GM11168 (cell line): ENCODE results near the gene LHFPL3.

Source experiments
- in situ Hi-C: fragments of 300-500 bp; cut with MboI; formaldehyde crosslinking; loops from one replicate; pipeline ENCODE4 v1.12.0; 2022; ENCODE audit warnings: low sequenced_read_pairs; ENCODE audit not compliant: unreplicated experiment

Gene LHFPL3

DNA sequence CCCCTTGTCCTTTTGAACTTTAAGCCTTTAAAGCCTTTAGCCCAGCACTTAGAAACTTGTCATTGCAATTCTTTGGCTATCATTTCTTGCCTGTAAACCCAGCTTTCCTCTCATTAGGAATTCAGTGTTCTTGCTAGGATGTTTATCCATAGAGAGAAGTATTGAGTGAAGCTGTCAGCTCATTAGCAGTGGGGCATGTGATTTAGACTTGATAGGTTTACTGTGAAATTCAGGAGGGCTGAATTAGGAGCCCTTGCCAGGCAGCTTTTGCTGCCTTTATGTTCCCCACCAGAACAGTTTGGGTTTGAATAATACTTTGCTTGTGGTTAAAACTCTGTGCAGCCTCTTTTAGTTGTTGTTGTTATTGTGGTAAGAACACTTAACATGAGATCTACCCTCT, 39.5 kb downstream of the LHFPL3 start:
- in situ Hi-C loops, result no loop called here

- in situ Hi-C loops, result no loop called here
These were observed 43.0 kb downstream of the LHFPL3 start for GRCh38 chr7:104371216-104371979.

DNA sequence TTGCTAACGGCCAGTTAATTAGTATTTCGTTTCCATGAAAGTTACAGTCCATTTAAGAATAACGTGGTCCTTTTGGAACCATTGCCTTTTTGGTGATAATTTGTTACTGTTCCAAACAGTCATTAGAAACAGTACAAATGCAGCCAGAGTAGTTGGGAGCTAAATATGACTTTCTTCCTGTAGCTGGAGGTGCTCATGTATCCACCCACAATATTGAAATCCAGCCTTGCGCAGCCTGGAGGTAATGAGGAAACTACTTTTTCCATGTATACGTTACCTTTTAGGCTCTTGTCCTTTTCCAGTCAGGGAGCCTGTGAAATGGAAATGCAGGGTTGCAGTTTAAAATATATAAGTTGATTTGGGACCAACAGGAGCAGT, 43.6 kb downstream of the LHFPL3 start:
- in situ Hi-C loops, result no loop called here

GRCh38 chr7:104382616-104383015, 54.2 kb downstream of the LHFPL3 start:
- in situ Hi-C loops, result no loop called here

DNA sequence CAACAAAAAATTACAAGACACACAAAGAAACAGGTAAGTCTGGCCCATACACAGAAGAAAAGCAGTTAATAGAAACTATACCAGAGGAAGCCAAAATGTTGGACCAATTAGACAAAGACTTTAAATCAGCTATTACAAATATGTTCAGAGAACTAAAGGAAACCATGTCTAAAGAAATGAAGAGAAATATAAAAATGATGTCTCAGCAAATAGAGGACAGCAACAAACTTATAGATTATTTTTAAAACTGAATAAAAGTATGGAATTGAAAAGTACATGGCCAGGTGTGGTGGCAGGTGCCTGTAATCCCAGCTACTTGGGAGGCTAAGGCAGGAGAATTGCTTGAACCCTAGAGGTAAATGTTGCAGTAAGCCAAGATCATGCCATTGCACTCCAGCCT, 58.5 kb downstream of the LHFPL3 start:
- in situ Hi-C loops, result no loop called here

DNA sequence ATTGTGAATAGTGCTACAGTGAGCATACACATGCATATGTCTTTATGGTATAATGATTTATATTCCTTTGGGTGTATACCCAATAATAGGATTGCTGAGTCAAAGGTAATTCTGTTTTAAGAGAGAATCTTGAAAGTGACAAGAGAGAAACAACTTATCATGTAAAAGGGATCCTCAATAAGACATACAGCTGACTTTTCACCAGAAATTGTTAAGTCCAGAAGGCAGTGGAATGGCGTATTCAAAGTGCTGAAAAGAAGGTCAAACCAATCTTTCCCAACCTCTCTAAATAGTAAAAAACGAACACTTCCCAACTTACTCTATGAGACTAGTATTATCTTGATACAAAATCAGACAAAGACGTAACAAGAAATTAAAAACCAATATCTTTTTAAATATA, 59.8 kb downstream of the LHFPL3 start:
- in situ Hi-C loops, result no loop called here

DNA sequence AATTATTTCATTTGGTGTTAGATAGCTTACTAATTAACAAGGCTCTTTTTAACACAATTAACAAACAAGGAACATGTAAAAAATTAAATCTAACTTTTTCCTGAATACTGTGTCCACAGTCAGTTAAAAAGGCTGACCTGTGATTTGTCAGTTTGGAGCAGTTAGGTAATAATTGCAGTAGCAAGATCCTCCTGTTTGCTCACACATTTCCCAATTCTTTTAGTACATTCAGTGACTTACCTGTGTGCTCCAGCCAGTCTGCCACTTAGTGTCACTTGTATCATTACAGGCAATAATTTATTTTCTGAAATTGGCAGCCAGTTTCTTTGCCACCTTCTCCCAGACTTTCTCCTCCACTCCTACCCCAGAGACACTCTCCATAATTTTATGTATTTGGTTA, 66.8 kb downstream of the LHFPL3 start:
- in situ Hi-C loops, result no loop called here

DNA sequence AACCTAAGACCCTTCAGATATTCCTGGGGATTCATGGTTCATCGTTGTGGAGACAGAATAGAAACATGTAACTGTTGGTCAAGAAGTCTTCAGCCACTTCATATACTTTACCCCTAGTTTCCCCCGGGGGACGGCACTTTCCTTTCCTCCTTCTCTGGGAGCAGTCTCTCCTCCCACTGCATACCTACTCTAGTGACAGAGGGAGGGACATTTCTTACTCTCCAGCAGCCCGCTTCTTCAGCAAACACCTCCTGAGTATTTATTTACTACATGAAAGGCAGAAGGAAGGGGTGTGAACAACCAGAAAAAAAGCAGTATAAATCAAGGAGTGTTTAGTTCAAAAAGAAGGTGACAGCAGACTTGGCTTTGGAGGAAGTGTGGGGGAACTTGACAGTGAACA, 69.0 kb downstream of the LHFPL3 start:
- in situ Hi-C loops, result no loop called here

- in situ Hi-C loops, result no loop called here
These were observed 80.0 kb downstream of the LHFPL3 start for GRCh38 chr7:104408371-104408770.

GRCh38 chr7:104410742-104411141, 82.3 kb downstream of the LHFPL3 start:
- in situ Hi-C loops, result no loop called here

DNA sequence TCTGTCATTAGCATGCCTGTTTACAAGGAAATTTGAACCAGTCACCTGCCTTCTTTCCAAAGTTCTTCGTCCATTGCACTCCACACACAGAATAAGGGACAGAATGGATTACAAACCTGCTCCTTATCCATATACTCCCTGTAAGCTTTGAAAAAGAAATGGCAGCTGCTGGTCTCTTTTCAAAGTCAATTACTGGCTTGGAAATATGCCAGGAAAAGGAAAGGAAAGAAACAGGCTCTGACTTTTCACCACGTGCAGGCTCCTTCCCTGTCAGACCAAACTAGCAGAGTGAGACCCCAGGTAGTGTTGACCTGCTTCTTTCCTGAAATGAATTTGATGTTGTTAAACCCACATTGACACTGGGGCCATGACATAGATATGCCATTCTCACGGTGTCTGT, 84.5 kb downstream of the LHFPL3 start:
- in situ Hi-C loops, result no loop called here

DNA sequence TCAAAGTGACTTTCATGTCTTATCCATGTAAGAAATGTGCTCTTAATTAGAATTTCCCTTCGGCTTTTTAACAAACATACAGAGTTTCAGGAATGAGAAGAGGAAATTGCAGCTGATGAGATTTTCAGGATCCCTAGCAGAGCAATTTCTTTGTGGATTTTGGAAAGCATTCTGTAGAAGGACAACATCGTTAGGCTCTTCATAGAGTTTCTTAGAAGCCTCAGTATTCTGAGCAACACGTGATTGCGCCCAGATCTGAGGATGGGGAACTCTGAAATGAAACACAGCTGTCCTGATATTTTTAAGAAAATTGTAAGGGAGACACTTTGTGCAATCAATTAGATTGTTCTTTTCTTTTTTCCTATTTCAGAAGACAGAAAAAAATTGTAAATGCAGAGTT, 85.8 kb downstream of the LHFPL3 start:
- in situ Hi-C loops, result no loop called here

DNA sequence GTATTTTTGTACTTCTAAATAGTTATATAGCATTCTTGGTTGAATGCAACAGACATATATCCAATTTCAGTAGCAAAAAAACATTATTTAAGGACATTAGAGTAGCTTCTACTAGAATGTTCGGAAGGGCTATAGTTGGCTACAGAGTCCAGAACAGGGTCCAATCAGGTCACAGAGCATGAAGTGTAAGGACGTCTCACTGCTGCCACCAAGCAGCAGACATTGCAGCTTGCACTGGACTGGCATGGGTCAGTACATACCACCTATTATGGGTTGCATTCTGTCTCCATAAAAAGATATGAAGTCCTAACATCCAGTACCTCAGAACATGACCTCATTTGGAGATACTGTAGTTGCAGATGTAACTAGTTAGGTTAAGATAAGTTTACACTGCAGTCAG, 87.3 kb downstream of the LHFPL3 start:
- in situ Hi-C loops, result no loop called here

DNA sequence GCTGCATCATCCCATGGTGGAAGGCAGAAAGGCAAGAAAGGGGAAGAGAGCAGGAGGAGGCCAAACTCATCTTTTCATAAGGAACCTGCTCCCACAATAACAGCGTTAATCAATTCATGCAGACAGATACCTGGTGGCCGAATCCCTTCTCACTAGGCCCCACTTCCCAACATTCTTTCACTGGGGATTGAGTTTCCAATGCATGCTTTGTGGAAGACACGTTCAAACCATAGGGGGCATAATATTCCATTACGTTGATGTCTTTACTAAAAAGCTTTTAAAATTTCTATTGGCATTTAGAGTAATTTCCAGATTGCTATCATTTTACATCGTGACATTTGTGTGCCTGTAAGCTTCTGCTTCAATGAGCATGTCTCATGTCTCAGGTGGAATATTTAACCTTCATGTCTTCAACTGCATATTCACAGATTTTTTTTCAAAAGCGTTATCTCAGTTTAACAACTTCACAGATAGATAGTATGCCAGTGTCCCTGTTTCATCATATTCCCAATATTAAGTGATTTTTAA, 88.5 kb downstream of the LHFPL3 start:
- in situ Hi-C loops, result no loop called here

GRCh38 chr7:104431930-104432329, 103.5 kb downstream of the LHFPL3 start:
- in situ Hi-C loops, result no loop called here

DNA sequence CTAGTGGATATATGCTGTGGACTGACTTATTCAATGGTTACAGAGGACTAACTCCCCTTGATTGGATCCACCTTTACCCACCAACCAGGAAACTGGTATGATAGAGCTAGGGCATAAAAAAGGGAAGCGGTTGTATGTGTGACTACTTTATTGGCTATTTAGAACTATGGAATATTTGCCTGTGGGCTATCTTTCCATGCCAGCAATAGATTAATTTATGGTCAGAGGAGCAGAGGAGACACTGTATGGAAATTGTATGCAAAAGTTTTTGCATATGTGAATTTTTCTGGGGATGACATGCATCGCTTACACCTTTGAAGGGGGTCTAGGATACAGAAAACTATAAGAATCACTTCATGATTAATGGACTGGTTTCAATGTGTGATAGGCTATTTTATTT, 105.7 kb downstream of the LHFPL3 start:
- in situ Hi-C loops, result no loop called here

DNA sequence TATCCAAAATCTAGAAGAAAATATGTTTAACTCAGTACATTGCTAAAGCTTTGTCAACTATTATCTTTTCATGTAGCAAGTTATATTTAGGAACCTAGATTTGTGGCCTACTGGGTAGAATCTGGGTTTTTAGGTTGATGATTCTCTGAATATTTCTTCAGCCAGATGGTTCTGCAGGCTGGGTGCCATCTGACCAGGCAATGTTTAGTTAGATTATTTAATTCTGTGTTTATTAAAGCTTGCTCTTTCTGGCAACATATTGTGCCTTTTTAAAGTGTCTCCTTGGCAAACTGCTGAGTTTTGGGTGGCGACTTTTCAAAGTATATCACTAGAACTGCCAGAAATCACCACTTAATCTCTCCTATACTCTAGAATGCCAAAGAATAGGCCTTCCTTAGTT, 114.1 kb downstream of the LHFPL3 start:
- in situ Hi-C loops, result no loop called here

DNA sequence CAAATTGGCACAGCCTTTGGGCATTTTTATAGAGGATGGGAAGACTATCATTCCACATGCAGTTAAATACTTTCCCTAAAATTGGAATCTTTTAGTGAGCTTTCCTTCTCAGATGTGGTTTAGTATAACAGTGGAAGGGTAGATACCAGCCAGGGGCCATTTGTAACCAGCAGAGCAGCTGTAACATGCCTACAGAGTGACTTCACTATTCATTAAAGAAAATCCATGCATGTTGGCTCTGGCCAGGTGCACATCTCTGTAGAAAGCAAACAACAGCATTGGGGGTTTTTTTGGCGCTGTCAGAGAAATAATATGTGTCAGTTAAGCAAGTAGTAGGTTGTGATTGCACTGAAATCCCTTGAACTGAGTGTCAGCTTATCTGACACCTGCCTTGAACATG, 115.6 kb downstream of the LHFPL3 start:
- in situ Hi-C loops, result no loop called here

- in situ Hi-C loops, result no loop called here
These were observed 117.0 kb downstream of the LHFPL3 start for GRCh38 chr7:104445393-104445792.

GRCh38 chr7:104450861-104451260, 122.5 kb downstream of the LHFPL3 start:
- in situ Hi-C loops, result no loop called here

- in situ Hi-C loops, result no loop called here
These were observed 124.8 kb downstream of the LHFPL3 start for GRCh38 chr7:104453190-104453589.

DNA sequence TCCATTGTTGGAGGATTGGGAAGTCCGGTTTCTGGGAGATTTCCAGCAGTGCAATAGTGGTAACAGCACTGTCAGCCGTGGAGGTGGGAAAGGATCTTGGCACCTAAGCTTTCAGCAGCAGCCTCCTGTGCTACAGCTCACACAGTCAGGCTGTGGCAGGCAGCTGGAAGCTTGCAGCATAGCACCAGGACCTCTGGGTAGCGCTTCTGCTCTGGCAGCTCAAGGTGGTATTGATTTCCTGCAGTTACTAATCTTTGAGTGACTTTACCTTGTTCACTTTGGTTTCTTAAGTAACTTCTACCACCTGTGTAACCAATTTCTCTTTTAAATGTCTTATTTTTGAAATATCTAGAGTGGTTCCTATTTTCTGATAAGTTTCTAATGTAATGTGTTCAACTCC, 130.5 kb downstream of the LHFPL3 start:
- in situ Hi-C loops, result no loop called here
